Kidney (tissue), 14 donors: Measurements from ENCODE around the gene MYO16. TPM values are rescaled to one million over a fixed set of nuclear protein-coding genes. Genes with fewer than 3 reads are reported as not detected.

Experiments
- DNase-seq, 5 donors: peaks; one replicate each; pipeline ENCODE4 v3.0.0-alpha.2; 2013 to 2020
- FAIRE-seq: peaks from 2 replicates; lab custom pipeline; 2012; peaks lifted over from hg19 to GRCh38; lab: Jason Lieb, UNC
- H3K27ac ChIP-seq, 2 donors: one replicate each; pipeline ENCODE4 v1.7.0; 2013; ENCODE audit warnings: low read depth in 2 of 2, low read length in 2 of 2, inconsistent platforms in 1 of 2
- H3K27me3 ChIP-seq: one replicate; pipeline ENCODE4 v1.7.1; 2013; ENCODE audit warnings: low read length, inconsistent platforms; ENCODE audit not compliant: control insufficient read depth, insufficient read depth
- H3K36me3 ChIP-seq, 3 donors: one replicate each; pipeline versions ENCODE4 v1.7.0 to v1.7.1; 2013; ENCODE audit warnings: low read length in 3 of 3, control low read depth in 1 of 3, inconsistent platforms in 1 of 3; ENCODE audit not compliant: insufficient read depth in 3 of 3, control insufficient read depth in 2 of 3
- H3K4me1 ChIP-seq, 3 donors: one replicate each; pipeline versions ENCODE4 v1.7.0 to v1.7.1; 2013; ENCODE audit warnings: low read length in 3 of 3, inconsistent platforms in 1 of 3, low read depth in 1 of 3; ENCODE audit not compliant: control insufficient read depth in 2 of 3, insufficient read depth in 2 of 3
- H3K4me3 ChIP-seq, 3 donors: one replicate each; pipeline versions ENCODE4 v1.7.0 to v1.8.1; 2013; ENCODE audit warnings: low read length in 3 of 3, control low read depth in 1 of 3, inconsistent platforms in 1 of 3
- H3K9ac ChIP-seq, 3 donors: one replicate each; pipeline versions ENCODE4 v1.7.0 to v1.7.1; 2013; ENCODE audit warnings: low read length in 3 of 3, control low read depth in 1 of 3, inconsistent platforms in 1 of 3
- H3K9me3 ChIP-seq, 3 donors: one replicate each; pipeline versions ENCODE4 v1.7.0 to v1.7.1; 2013; ENCODE audit warnings: low read length in 3 of 3, control low read depth in 1 of 3, inconsistent platforms in 1 of 3; ENCODE audit not compliant: control insufficient read depth in 2 of 3, insufficient read depth in 1 of 3
- intact Hi-C: fragments of 100-400 bp; cut with DNase I; formaldehyde crosslinking; loops from one replicate; pipeline ENCODE4 v1.11.1; 2022
- polyA plus RNA-seq: library from polyadenylated mRNA; stranded (reverse); fragments of 350-450 nt; fragmentation: Illumina TruSeq; extraction: RNeasy Lipid Tissue Mini Kit (QIAGEN cat#74804); gene quantifications from one replicate; pipeline ENCODE4 v1.2.3, GENCODE V29; 2014; ENCODE audit warnings: low read depth, low replicate concordance; ENCODE audit not compliant: insufficient read depth
- total RNA-seq: library from RNA; stranded (reverse); fragmentation: NEBNext Ultra II Directional; extraction: Animal tissue kit (Norgen Biotek cat#: 25700); gene quantifications from one replicate; pipeline ENCODE4 v1.2.1, GENCODE V29; 2021
- TF ChIP-seq, protein P1 (sequence below): IDR thresholded peaks from 3 replicates; pipeline ENCODE4 v1.5.1; 2012; ENCODE audit warnings: mild to moderate bottlenecking, moderate library complexity, borderline replicate concordance; ENCODE audit not compliant: insufficient read depth; ENCODE audit errors: extremely low read depth
- donor health status: control.
- donor health status: control.
- donor health status: control.
- donor health status: control.
- donor health status: control.
- donor health status: DM: yes; HTN: yes; CAD: no.
- donor health status: Normal renal cell carcinoma (clear cell type).

Gene MYO16
- total and polyA plus RNA-seq, 2 donors from 2014 or later = 0.22 to 0.43 TPM

GRCh38 chr13:109231888-109232287 lies 602.5 kb downstream of the MYO16 start:
- intact Hi-C loops = no loop called here
- Histone ChIP-seq H3K27ac (no peak overlapping the region), H3K9ac (no peak overlapping the region), H3K27me3 (no peaks in the 10 kb centered on the region), H3K36me3 (no peaks in the 10 kb centered on the region), H3K4me3 (no peak overlapping the region), H3K4me1 (no peaks in the 10 kb centered on the region), H3K9me3 (peaks cover 0 to 2% (median 0%) of the 10 kb centered on the region in 3 donors)
- TF ChIP-seq, protein P1, sequence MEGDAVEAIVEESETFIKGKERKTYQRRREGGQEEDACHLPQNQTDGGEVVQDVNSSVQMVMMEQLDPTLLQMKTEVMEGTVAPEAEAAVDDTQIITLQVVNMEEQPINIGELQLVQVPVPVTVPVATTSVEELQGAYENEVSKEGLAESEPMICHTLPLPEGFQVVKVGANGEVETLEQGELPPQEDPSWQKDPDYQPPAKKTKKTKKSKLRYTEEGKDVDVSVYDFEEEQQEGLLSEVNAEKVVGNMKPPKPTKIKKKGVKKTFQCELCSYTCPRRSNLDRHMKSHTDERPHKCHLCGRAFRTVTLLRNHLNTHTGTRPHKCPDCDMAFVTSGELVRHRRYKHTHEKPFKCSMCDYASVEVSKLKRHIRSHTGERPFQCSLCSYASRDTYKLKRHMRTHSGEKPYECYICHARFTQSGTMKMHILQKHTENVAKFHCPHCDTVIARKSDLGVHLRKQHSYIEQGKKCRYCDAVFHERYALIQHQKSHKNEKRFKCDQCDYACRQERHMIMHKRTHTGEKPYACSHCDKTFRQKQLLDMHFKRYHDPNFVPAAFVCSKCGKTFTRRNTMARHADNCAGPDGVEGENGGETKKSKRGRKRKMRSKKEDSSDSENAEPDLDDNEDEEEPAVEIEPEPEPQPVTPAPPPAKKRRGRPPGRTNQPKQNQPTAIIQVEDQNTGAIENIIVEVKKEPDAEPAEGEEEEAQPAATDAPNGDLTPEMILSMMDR = no peak
- no peak for FAIRE-seq
- no peak for DNase-seq

DNA sequence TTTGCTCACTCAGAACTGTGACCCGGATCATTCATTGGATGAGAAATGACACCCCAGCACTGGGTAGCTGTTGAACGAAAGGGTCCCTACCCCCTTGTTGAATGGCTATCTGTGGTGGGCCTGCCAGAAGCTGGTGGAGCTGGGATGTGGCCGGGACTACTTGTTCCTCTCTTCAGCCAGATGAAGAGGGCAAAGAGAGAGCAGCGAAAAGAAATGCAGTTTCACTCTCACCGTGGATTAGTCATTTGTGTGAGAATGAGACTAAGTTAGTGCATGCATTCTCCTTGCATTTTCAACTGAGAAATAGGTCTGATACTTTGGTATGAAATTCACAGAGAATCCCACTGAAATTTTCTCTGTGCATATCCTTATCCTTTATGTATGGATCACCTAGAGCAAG lies 603.9 kb downstream of the MYO16 start:
- no peaks in the 10 kb centered on the region for H3K4me1 ChIP-seq
- intact Hi-C loops = no loop called here
- H3K36me3 ChIP-seq = no peaks in the 10 kb centered on the region
- no peaks in the 10 kb centered on the region for H3K9me3 ChIP-seq
- H3K9ac ChIP-seq = no peak overlapping the region
- H3K27me3 ChIP-seq = no peaks in the 10 kb centered on the region
- DNase-seq = no peak
- no peak for FAIRE-seq
- TF ChIP-seq, protein P1 = no peak
- H3K4me3 ChIP-seq = no peak overlapping the region
- no peak overlapping the region for H3K27ac ChIP-seq

GRCh38 chr13:109235901-109236300 lies 606.5 kb downstream of the MYO16 start:
- no peaks in the 10 kb centered on the region for H3K36me3 ChIP-seq
- no peak overlapping the region for H3K9ac ChIP-seq
- no peak for FAIRE-seq
- no peaks in the 10 kb centered on the region for H3K27me3 ChIP-seq
- DNase-seq = no peak
- no peak overlapping the region for H3K4me3 ChIP-seq
- intact Hi-C loops = no loop called here
- H3K27ac ChIP-seq = no peak overlapping the region
- no peaks in the 10 kb centered on the region for H3K9me3 ChIP-seq
- no peaks in the 10 kb centered on the region for H3K4me1 ChIP-seq
- TF ChIP-seq, protein P1 = no peak

DNA sequence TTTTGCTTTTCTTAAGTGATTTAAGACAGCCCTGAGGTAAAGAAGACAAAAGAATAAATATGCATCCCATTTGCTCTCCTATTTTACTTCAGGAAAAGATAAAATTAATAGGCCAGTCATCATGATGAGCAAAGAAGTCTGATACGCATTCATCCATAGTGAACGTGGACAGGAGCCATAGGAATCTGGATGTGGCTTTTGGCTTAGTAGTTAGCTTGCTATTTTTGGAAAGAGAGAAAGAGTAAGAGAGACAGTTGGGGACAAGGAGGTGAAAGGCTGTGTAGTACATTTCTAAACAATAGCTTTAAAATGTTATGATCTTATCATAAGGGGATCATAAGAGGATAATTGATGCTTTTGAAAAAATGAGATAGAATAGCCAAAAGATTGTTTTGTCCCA lies 611.7 kb downstream of the MYO16 start:
- TF ChIP-seq, protein P1 = no peak
- H3K9ac ChIP-seq = no peak overlapping the region
- intact Hi-C loops = no loop called here
- H3K4me1 ChIP-seq = no peaks in the 10 kb centered on the region
- no peak overlapping the region for H3K4me3 ChIP-seq
- FAIRE-seq = no peak
- no peak for DNase-seq
- H3K36me3 ChIP-seq = no peaks in the 10 kb centered on the region
- H3K27ac ChIP-seq = no peak overlapping the region
- H3K9me3 ChIP-seq = no peaks in the 10 kb centered on the region
- no peaks in the 10 kb centered on the region for H3K27me3 ChIP-seq
